Measurements from ENCODE around the gene SYCN.

DNA sequence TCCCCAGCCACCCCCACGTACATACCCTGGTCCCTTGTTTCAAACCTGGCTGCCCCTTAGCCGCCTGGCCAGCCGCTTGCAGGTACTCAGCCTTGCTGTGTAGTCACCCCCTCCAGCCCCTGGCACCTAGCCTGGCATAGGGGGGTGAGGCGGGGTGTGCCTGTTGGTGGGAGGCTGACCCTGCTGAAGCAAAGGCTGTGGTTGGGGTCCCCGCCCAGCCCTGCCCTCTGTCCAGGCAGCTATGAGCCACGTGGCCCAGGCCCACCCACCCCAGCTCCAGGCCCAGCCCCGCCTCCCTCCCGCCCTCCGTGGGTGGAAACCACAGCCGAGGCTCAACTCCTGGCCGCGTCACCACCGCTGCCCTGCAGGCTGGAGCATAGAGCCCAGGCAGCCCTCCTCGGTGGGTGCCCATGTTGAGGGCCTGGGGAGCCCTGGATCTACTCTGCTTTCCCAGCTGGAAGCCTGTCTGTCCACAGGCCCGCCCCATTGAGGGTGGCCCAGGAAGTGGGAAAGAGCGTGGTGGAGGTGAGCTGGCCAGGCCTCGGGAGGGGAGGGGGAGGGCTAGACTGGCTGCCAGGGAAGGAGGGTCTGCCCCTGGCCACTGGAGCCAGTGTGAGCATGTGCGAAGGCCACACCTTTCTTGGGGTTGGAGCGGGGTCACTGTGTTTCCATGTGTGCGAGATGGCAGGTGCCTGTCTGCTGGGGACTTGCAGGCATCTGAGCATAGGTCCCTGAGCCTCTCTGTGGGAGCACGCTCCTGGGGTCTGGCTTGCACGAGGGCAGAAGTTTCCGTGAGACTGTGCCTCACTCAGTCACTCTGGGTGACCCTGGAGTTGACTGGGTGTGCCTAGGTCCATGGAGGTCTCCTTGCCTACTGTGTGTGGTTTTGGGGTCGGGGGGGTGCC is 47.5 kb downstream of the SYCN start:
- TF ChIP-seq CTCF (IDR thresholded peaks at IDR 0.05; ENCODE audit: extremely low read depth in 1 of 2, insufficient read depth in 1 of 2, low read depth in 1 of 2, low read length in 2 of 2) (no peak), POLR2A (IDR thresholded peaks at IDR 0.05; ENCODE audit: low read depth, low read length) (no peak)
- TF ChIP-seq, protein P1, sequence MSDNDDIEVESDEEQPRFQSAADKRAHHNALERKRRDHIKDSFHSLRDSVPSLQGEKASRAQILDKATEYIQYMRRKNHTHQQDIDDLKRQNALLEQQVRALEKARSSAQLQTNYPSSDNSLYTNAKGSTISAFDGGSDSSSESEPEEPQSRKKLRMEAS (IDR thresholded peaks at IDR 0.05; ENCODE audit: insufficient read depth, insufficient read length): no peak
